ENCODE data around the gene NHSL1.

Gene NHSL1

GRCh38 chr6:138397128-138398122 is 101.9 kb downstream of the NHSL1 start:
- no peak for DNase-seq

DNA sequence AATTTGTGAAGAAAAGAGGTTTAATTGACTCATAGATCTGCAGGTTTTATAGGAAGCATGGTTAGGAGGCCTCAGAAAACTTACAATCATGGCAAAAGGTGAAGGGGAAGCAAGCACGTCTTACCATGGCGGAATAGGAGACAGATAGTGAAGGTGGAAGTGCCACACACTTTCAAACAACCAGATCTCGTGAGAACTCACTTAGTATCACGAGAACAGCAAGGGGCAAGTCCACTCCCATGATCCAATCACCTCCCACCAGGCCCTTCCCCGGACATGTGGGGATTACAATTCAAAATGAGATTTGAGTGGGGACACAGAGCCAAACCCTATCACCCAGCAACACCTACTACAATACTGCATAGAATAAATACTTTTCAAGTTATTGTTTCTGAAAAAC is 102.6 kb downstream of the NHSL1 start:
- no peak for DNase-seq

- DNase-seq = peak; percentile 37
Observed at GRCh38 chr6:138393871-138394783, 105.2 kb downstream of the NHSL1 start.

- no peak for DNase-seq
Observed at GRCh38 chr6:138389551-138389950, 109.7 kb downstream of the NHSL1 start.

- no peak for DNase-seq
Observed at GRCh38 chr6:138387577-138388368, 111.5 kb downstream of the NHSL1 start.

DNA sequence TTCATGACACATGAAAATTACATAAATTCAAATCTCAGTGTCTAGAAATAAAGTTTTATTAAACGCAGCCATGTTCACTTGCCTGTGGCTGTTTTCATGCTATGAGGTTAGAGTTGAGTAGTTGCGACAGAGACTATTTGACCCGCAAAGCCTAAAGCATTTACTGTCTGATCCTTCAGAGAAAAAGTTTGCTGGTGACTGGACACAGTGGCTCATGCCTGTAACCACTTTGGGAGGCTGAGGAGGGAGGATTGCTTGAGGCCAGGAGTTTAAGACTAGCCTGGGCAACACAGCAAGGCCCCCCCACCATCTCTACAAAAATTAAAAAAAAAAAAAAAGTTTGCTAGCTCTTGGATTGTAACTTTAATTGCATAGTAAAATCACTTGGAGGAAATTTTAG is 112.4 kb downstream of the NHSL1 start:
- no peak for DNase-seq

GRCh38 chr6:138383776-138384175 is 115.5 kb downstream of the NHSL1 start:
- DNase-seq = no peak

DNA sequence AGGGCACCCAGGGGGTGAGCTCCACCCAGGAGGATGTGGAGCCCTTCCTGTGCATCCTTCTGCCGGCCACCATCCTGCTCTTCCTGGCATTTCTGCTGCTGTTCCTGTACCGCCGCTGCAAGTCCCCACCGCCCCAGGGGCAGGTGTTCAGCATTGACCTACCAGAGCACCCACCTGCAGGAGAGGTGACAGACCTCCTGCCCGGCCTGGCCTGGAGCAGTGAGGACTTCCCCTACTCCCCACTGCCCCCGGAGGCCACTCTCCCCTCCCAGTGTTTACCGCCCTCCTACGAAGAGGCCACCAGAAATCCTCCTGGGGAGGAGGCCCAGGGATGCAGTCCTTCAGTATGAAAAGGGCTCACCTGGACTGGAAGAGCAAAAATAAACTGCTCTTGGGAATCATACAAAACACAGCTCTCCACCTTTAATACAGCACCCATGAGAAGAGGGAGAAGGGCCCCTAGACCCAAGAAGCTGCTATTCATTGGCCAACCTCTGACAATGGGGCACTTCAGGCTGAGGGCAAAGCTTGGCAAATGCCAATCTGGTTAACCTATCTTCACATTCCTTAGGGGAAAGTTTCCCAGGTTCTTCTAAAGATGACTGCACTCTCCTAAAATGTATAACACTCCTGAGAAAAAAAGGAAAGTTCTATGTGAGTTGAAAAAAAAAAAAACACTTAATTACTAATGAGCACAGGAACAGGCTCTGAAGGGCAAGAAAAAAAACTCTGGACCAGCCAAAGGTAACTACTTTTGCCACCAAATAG is 116.6 kb downstream of the NHSL1 start:
- no peak for DNase-seq

GRCh38 chr6:138378463-138378862 is 120.8 kb downstream of the NHSL1 start:
- no peak for DNase-seq

DNA sequence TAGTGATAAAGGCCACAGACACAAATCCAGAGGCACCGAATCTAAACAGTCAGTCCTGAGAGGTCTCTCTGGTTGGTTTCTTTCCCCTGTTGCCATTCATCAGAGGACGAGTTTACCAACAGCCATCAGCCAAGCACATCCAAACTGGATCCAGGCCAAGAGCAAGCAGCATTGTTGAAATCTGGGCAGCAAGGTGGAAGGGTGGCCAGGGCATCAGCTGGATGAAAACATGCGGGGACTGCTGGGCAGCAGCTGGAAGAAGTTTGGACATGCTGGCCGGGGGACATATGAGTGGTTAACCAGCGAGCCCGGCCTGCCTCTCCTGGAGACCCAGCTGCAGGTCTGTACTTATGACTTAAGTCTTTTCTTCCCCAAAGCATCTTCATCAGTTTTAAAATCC is 121.5 kb downstream of the NHSL1 start, which contains the start of gene SMIM28:
TSS of gene SMIM28 (plus strand) at position 62 of the 400 bp plus-strand sequence. CDS start at position 230, 168 bp downstream.
- no peak for DNase-seq

- DNase-seq = no peak
Observed at GRCh38 chr6:138377042-138377441, 122.3 kb downstream of the NHSL1 start.

DNA sequence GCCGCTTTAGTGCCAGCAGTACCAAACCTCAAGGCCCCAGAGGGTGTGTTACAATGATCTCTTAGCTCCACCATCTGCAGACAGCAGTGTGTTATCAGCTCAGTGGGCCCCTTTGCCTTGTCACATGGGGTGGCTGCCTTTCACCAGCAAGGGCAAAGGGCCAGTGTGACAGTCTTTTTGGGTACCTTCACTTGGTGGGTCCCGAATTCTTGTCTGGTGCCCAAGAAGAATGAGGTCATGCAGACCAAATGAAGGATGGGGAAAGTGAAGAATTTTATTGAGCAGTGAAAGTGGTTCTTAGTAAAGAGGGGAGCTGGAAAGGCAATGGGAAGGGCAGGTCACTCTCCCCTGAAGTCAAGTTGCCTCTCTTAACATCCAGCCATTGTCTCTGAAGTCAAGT is 124.5 kb downstream of the NHSL1 start:
- DNase-seq = no peak

- DNase-seq = no peak
Observed at GRCh38 chr6:138374230-138374629, 125.1 kb downstream of the NHSL1 start.

GRCh38 chr6:138372711-138373463 is 126.4 kb downstream of the NHSL1 start:
- DNase-seq = peak; percentile 35

All from inflammatory macrophage treated with lipopolysaccharide for 4 hours (primary cell).